H9 (cell line): Measurements from ENCODE around the gene STXBP6. TPM values are rescaled to one million over a fixed set of nuclear protein-coding genes. Genes with fewer than 3 reads are reported as not detected.

Experiments used
- DNase-seq: peaks from one replicate; pipeline ENCODE4 v3.0.0-alpha.2; 2017
- H2AFZ ChIP-seq: one replicate; pipeline ENCODE4 v1.6.1; 2013; ENCODE audit warnings: mild to moderate bottlenecking, low read length, control low read depth, moderate library complexity
- H2AK5ac ChIP-seq: 2 replicates; pipeline ENCODE4 v1.6.1; 2013; ENCODE audit warnings: low read length, control low read depth, mixed read lengths; ENCODE audit not compliant: insufficient read length
- H2BK120ac ChIP-seq: one replicate; pipeline ENCODE4 v1.6.1; 2013; ENCODE audit warnings: low read depth, mild to moderate bottlenecking, low read length, control low read depth, inconsistent platforms; ENCODE audit not compliant: poor library complexity, severe bottlenecking
- H2BK12ac ChIP-seq: 2 replicates; pipeline ENCODE4 v1.6.1; 2013; ENCODE audit warnings: low read length, control low read depth, mixed read lengths, low read depth; ENCODE audit not compliant: insufficient read length
- H2BK15ac ChIP-seq: 2 replicates; pipeline ENCODE4 v1.6.1; 2013; ENCODE audit warnings: low read depth, low read length, control low read depth
- H2BK20ac ChIP-seq: one replicate; pipeline ENCODE4 v1.6.1; 2013; ENCODE audit warnings: low read depth, mild to moderate bottlenecking, low read length, control low read depth, inconsistent platforms; ENCODE audit not compliant: poor library complexity, severe bottlenecking
- H2BK5ac ChIP-seq: 2 replicates; pipeline ENCODE4 v1.6.1; 2013; ENCODE audit warnings: low read length, control low read depth, mixed read lengths; ENCODE audit not compliant: insufficient read length
- H3K14ac ChIP-seq: 2 replicates; pipeline ENCODE4 v1.6.1; 2013; ENCODE audit warnings: low read length, control low read depth; ENCODE audit not compliant: insufficient read depth
- H3K18ac ChIP-seq: 2 replicates; pipeline ENCODE4 v1.6.1; 2013; ENCODE audit warnings: low read depth, mild to moderate bottlenecking, mixed read lengths, low read length, control low read depth; ENCODE audit not compliant: insufficient read length
- H3K23ac ChIP-seq: 2 replicates; pipeline ENCODE4 v1.6.1; 2013; ENCODE audit warnings: low read length, control low read depth, mixed read lengths, low read depth; ENCODE audit not compliant: insufficient read length
- H3K23me2 ChIP-seq: 2 replicates; pipeline ENCODE4 v1.6.1; 2013; ENCODE audit warnings: low read depth, mild to moderate bottlenecking, mixed read lengths, low read length, control low read depth; ENCODE audit not compliant: insufficient read length, poor library complexity, severe bottlenecking
- H3K27ac ChIP-seq: 2 replicates; pipeline ENCODE4 v1.5.1; 2013; ENCODE audit warnings: low read length, control low read depth, mixed read lengths, low read depth; ENCODE audit not compliant: insufficient read length
- H3K27me3 ChIP-seq: 2 replicates; pipeline ENCODE4 v1.6.1; 2013; ENCODE audit warnings: low read length, control low read depth, inconsistent platforms; ENCODE audit not compliant: insufficient read depth
- H3K4ac ChIP-seq: 2 replicates; pipeline ENCODE4 v1.6.1; 2013; ENCODE audit warnings: low read depth, mild to moderate bottlenecking, control low read depth, inconsistent platforms, low read length, moderate library complexity
- H3K4me1 ChIP-seq: 2 replicates; pipeline ENCODE4 v1.6.1; 2013; ENCODE audit warnings: low read length, control low read depth, inconsistent platforms; ENCODE audit not compliant: insufficient read depth
- H3K4me2 ChIP-seq: 2 replicates; pipeline ENCODE4 v1.6.1; 2013; ENCODE audit warnings: low read length, control low read depth, mixed read lengths; ENCODE audit not compliant: insufficient read length, insufficient read depth
- H3K56ac ChIP-seq: 2 replicates; pipeline ENCODE4 v1.6.1; 2013; ENCODE audit warnings: low read depth, mild to moderate bottlenecking, mixed read lengths, low read length, control low read depth; ENCODE audit not compliant: insufficient read length
- H3K79me1 ChIP-seq: 2 replicates; pipeline ENCODE4 v1.6.1; 2013; ENCODE audit warnings: low read depth, mild to moderate bottlenecking, moderate library complexity, low read length, control low read depth, inconsistent platforms; ENCODE audit not compliant: insufficient read depth, poor library complexity, severe bottlenecking
- H3K79me2 ChIP-seq: 2 replicates; pipeline ENCODE4 v1.6.1; 2013; ENCODE audit warnings: low read length, control low read depth, inconsistent platforms; ENCODE audit not compliant: insufficient read depth
- H3K9ac ChIP-seq: 2 replicates; pipeline ENCODE4 v1.6.1; 2013; ENCODE audit warnings: low read length, control low read depth, mixed read lengths; ENCODE audit not compliant: insufficient read length; ENCODE audit errors: extremely low read depth
- H3K9me3 ChIP-seq: one replicate; pipeline ENCODE4 v1.6.1; 2013; ENCODE audit warnings: low read depth, low read length, inconsistent platforms; ENCODE audit not compliant: control insufficient read depth
- H3T11ph ChIP-seq: one replicate; pipeline ENCODE4 v1.6.1; 2013; ENCODE audit warnings: mild to moderate bottlenecking, low read length, control low read depth, inconsistent platforms
- H4K20me1 ChIP-seq: one replicate; pipeline ENCODE4 v1.6.1; 2013; ENCODE audit not compliant: control insufficient read depth, insufficient read length, insufficient read depth
- H4K5ac ChIP-seq: 2 replicates; pipeline ENCODE4 v1.6.1; 2013; ENCODE audit warnings: low read depth, mild to moderate bottlenecking, mixed read lengths, low read length, control low read depth; ENCODE audit not compliant: insufficient read length
- H4K8ac ChIP-seq: replicated peaks from 2 replicates; pipeline ENCODE4 v1.6.1; 2013; ENCODE audit warnings: low read length, control low read depth, mixed read lengths, low read depth; ENCODE audit not compliant: insufficient read length
- H4K91ac ChIP-seq: 2 replicates; pipeline ENCODE4 v1.6.1; 2013; ENCODE audit warnings: low read depth, mild to moderate bottlenecking, moderate library complexity, mixed read lengths, low read length, control low read depth; ENCODE audit not compliant: insufficient read length
- H3K27ac Mint-ChIP-seq, 3 experiments: 2 replicates in 2 of 3; 3 replicates in 1 of 3; pipeline ENCODE4 v1.8.0; 2020 to 2021; ENCODE audit warnings: mixed read lengths in 3 of 3, mild to moderate bottlenecking in 1 of 3, moderate library complexity in 1 of 3
- H3K27me3 Mint-ChIP-seq: 2 replicates; pipeline ENCODE4 v1.8.0; 2021; ENCODE audit warnings: low read depth, mild to moderate bottlenecking, moderate library complexity, mixed read lengths
- H3K36me3 Mint-ChIP-seq, 3 experiments: 2 replicates in 2 of 3; 3 replicates in 1 of 3; pipeline ENCODE4 v1.8.0; 2020 to 2021; ENCODE audit warnings: low read depth in 3 of 3, mixed read lengths in 3 of 3; ENCODE audit not compliant: insufficient read depth in 1 of 3
- H3K4me1 Mint-ChIP-seq, 2 experiments: 2 replicates each; pipeline ENCODE4 v1.8.0; 2020; ENCODE audit warnings: mixed read lengths in 2 of 2
- H3K4me3 Mint-ChIP-seq, 2 experiments: 2 replicates in 1 of 2; 3 replicates in 1 of 2; pipeline ENCODE4 v1.8.0; 2020 to 2021; ENCODE audit warnings: mild to moderate bottlenecking in 2 of 2, mixed read lengths in 2 of 2, moderate library complexity in 1 of 2
- H3K9me3 Mint-ChIP-seq, 2 experiments: 2 replicates in 1 of 2; 3 replicates in 1 of 2; pipeline ENCODE4 v1.8.0; 2020; ENCODE audit warnings: mild to moderate bottlenecking in 2 of 2, mixed read lengths in 2 of 2, moderate library complexity in 1 of 2
- WGBS: extraction: QIAGEN DNeasy Blood & Tissue Kit; methylation state at CpG from one replicate; pipeline ENCODE4 v1.1.7; 2013; ENCODE audit warnings: missing lambda C conversion rate, low lambda C conversion rate, mixed read lengths; ENCODE audit not compliant: insufficient read length; ENCODE audit errors: extremely low coverage; 5-methylcytosine and 5-hydroxymethylcytosine counted together
- total RNA-seq: library from RNA; stranded (reverse); gene quantifications from 2 replicates; pipeline ENCODE4 v1.2.1, GENCODE V29; 2021
- TF ChIP-seq, protein P1 (sequence below): fragments of 200-600 bp; sonication (generic); conservative IDR thresholded peaks from 3 replicates; pipeline ENCODE4 v1.8.0; 2021; ENCODE audit warnings: antibody characterized with exemption, mild to moderate bottlenecking

STXBP6 gene
- total RNA-seq, 1 experiment from 2014 or later: 3.6 TPM

DNA sequence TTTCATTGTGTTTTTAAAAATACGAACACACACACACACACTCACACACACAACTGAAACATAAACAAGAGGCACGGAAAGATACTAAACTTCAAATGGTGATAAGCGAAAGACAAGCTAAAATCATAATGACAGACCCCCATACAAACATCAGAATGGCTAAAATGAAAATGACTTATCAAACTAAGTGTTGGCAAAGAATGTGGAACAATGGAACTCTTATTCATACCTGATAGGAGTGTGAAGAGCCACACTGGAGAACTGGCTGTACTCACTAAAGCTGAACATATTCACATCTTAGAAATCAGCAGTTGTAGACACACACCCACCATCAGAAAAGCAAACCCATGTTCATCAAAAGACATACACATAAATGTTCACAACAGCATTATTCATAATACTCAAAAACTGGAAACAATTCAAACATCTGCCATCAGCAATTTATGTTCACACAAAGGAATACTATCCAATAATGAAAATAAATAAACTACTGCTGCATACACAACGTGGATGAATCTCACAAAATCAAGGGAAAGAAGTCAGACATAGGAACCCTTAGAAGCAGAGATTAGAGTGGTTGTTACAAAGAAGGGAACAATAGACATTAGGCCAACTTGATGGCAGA, 11.8 kb downstream of the STXBP6 start:
- no peaks in the 10 kb centered on the region for H3K79me2 ChIP-seq

More for the DNA sequence above, 11.8 kb downstream of the STXBP6 start:
- Histone ChIP-seq H3K56ac (no peak overlapping the region), H4K8ac (no peak overlapping the region), H3T11ph (no peak overlapping the region), H3K79me1 (no peaks in the 10 kb centered on the region), H2BK15ac (no peak overlapping the region), H3K4me2 (no peak overlapping the region), H3K14ac (no peak overlapping the region), H4K20me1 (no peaks in the 10 kb centered on the region), H4K5ac (no peak overlapping the region), H3K9me3 (no peaks in the 10 kb centered on the region), H3K4ac (no peak overlapping the region), H3K23ac (no peak overlapping the region), H3K4me1 (peaks cover 1% of the 10 kb centered on the region; the same call in 1 of the 2 replicates), H4K91ac (no peak overlapping the region), H3K18ac (no peak overlapping the region), H3K9ac (no peak overlapping the region), H2AFZ (no peak overlapping the region), H2BK20ac (no peak overlapping the region), H2BK5ac (no peak overlapping the region), H3K23me2 (no peaks in the 10 kb centered on the region), H3K27me3 (no peaks in the 10 kb centered on the region), H2AK5ac (no peak overlapping the region), H2BK12ac (no peak overlapping the region), H3K27ac (no peak overlapping the region), H2BK120ac (no peak overlapping the region)
- Mint-ChIP-seq H3K27me3 (no peaks in the 10 kb centered on the region), H3K27ac (no peak overlapping the region; a peak in 1 of 7 replicates), H3K36me3 (no peaks in the 10 kb centered on the region; a peak in 1 of 7 replicates), H3K4me3 (no peak overlapping the region), H3K4me1 (peaks cover 6 to 13% of the 10 kb centered on the region in 2 experiments), H3K9me3 (no peaks in the 10 kb centered on the region)
- WGBS: no CpG with 5 or more reads among the region's 4 CpGs
- no peak for DNase-seq
- TF ChIP-seq, protein P1, sequence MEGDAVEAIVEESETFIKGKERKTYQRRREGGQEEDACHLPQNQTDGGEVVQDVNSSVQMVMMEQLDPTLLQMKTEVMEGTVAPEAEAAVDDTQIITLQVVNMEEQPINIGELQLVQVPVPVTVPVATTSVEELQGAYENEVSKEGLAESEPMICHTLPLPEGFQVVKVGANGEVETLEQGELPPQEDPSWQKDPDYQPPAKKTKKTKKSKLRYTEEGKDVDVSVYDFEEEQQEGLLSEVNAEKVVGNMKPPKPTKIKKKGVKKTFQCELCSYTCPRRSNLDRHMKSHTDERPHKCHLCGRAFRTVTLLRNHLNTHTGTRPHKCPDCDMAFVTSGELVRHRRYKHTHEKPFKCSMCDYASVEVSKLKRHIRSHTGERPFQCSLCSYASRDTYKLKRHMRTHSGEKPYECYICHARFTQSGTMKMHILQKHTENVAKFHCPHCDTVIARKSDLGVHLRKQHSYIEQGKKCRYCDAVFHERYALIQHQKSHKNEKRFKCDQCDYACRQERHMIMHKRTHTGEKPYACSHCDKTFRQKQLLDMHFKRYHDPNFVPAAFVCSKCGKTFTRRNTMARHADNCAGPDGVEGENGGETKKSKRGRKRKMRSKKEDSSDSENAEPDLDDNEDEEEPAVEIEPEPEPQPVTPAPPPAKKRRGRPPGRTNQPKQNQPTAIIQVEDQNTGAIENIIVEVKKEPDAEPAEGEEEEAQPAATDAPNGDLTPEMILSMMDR: no peak
